Tibial nerve (tissue), 4 donors: ENCODE data around the gene LMBR1. TPM values are rescaled to one million over a fixed set of nuclear protein-coding genes. Genes with fewer than 3 reads are reported as not detected.

Experiments
- DNase-seq, 2 donors: peaks; one replicate each; pipeline ENCODE4 v3.0.0-alpha.2; 2019; ENCODE audit warnings: low spot score in 2 of 2
- H3K27ac ChIP-seq, 4 donors: fragments of 200-600 bp; sonication (generic) in 3 of 4; one replicate each; pipeline ENCODE4 v1.5.1; 2017 to 2019; ENCODE audit warnings: mild to moderate bottlenecking in 1 of 4
- H3K27me3 ChIP-seq, 2 donors: fragments of 200-600 bp; sonication (generic) in 1 of 2; one replicate each; pipeline versions ENCODE4 v1.5.1 to v1.6.0; 2017 to 2019
- H3K36me3 ChIP-seq, 3 donors: fragments of 200-600 bp; sonication (generic); one replicate each; pipeline ENCODE4 v1.5.1; 2018 to 2019
- H3K4me1 ChIP-seq, 4 donors: fragments of 200-600 bp; sonication (generic) in 3 of 4; one replicate each; pipeline ENCODE4 v1.5.1; 2017 to 2019
- H3K4me3 ChIP-seq, 4 donors: fragments of 200-600 bp; sonication (generic) in 3 of 4; one replicate each; pipeline ENCODE4 v1.5.1; 2017 to 2019; ENCODE audit warnings: mild to moderate bottlenecking in 1 of 4, moderate library complexity in 1 of 4
- H3K9me3 ChIP-seq, 4 donors: fragments of 200-600 bp; sonication (generic) in 3 of 4; one replicate each; pipeline ENCODE4 v1.5.1; 2017 to 2019
- CTCF ChIP-seq, 5 experiments: fragments of 200-600 bp in 3 of 5; fragments of 450-650 bp in 2 of 5; sonication (generic) in 3 of 5; IDR thresholded peaks; one replicate each; pipeline ENCODE4 v1.5.1; 2016 to 2019; ENCODE audit warnings: antibody characterized with exemption in 5 of 5, mild to moderate bottlenecking in 3 of 5, moderate library complexity in 2 of 5
- EP300 ChIP-seq, 2 donors: sonication (generic); formaldehyde crosslinking; IDR thresholded peaks; one replicate each; pipeline ENCODE4 v1.6.1; 2017; ENCODE audit warnings: antibody characterized with exemption in 2 of 2, mild to moderate bottlenecking in 1 of 2
- POLR2A ChIP-seq, 2 donors: fragments of 450-650 bp; IDR thresholded peaks; one replicate each; pipeline ENCODE4 v1.6.1; 2017; ENCODE audit warnings: antibody characterized with exemption in 2 of 2, mild to moderate bottlenecking in 2 of 2, moderate library complexity in 2 of 2
- WGBS, 2 donors: methylation state at CpG; one replicate each; pipeline ENCODE4 v1.1.5; 2018; 5-methylcytosine and 5-hydroxymethylcytosine counted together
- total RNA-seq, 4 donors: library from RNA; depleted of rRNA; stranded (reverse); fragments of >200 nt; gene quantifications; one replicate each; pipeline ENCODE4 v1.1.0, GENCODE V29; 2016

LMBR1 gene
- total RNA-seq, 4 donors from 2014 or later: 48.1 to 139 (median 77.3) TPM

GRCh38 chr7:156896388-156897022, 3.5 kb upstream of the LMBR1 start:
- Histone ChIP-seq H3K9me3 (no peaks in the 10 kb centered on the region), H3K36me3 (no peaks in the 10 kb centered on the region), H3K4me1 (peaks cover 0 to 23% (median 7%) of the 10 kb centered on the region in 4 donors), H3K4me3 (no peak overlapping the region), H3K27ac (no peak overlapping the region), H3K27me3 (no peaks in the 10 kb centered on the region)
- TF ChIP-seq POLR2A (IDR thresholded peaks at IDR 0.05): no peak
- no peak for TF ChIP-seq EP300 (IDR thresholded peaks at IDR 0.05)
- TF ChIP-seq CTCF (IDR thresholded peaks at IDR 0.05): no peak
- no peak for DNase-seq
- 80 to 89% methylated on average over 5 of the region's 5 CpGs for WGBS, 2 donors

DNA sequence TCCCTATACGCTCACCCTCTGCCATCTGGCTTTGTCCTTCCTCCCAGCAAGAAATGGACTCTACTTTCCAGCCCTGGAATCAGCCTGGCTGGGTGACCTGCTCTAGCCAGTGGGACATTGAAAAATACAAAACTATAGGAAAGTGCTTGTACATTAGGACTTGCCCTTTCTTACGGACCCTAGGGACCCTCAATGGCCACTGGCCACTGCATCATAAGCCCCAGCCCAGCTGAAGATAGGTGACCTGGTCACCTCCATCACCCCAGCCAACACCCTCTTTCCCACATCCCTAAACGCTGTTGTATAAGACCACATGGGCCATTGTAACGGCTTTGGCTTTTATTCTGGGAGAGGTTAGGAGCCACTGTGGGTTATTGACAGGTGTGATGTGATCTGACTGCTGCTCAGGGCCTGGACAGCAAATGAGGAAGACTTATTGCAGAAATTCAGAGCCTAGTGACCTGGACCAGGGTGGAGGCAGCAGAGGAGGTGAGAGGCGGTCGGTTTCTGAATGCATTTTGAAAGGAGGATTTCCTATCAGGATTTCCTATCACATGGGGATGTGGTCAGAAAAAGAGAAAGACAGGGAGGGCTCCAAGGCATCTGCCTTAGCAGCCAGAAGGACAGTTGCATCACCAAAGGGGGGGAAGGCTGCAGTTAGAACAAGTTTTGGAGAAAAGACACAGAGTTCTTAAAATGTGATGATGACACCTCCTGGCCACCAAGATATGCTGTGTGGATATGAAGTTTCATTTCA, 2.2 kb upstream of the LMBR1 start:
- Histone ChIP-seq H3K4me1 (peaks cover 0 to 26% (median 7%) of the 10 kb centered on the region in 4 donors), H3K9me3 (no peaks in the 10 kb centered on the region), H3K4me3 (no peak overlapping the region), H3K36me3 (no peaks in the 10 kb centered on the region), H3K27ac (no peak overlapping the region), H3K27me3 (no peaks in the 10 kb centered on the region)
- TF ChIP-seq CTCF (IDR thresholded peaks at IDR 0.05) (no peak), EP300 (IDR thresholded peaks at IDR 0.05) (peak in 1 of 2 donors; percentile 64)
- DNase-seq: peak in 1 of 2 donors; percentile 54
- WGBS, 2 donors: 70 to 80% methylated on average over 6 of the region's 6 CpGs

- Histone ChIP-seq H3K27me3 (no peaks in the 10 kb centered on the region), H3K36me3 (no peaks in the 10 kb centered on the region), H3K9me3 (no peaks in the 10 kb centered on the region), H3K4me1 (peaks cover 0 to 26% (median 7%) of the 10 kb centered on the region in 4 donors), H3K27ac (peak overlapping the region; percentile 85 to 97 (median 94)), H3K4me3 (peak overlapping the region; percentile 47 to 91 (median 80))
- WGBS, 2 donors: 3 to 5% methylated on average over 12 to 34 of the region's 57 CpGs
- DNase-seq: no peak
- no peak for TF ChIP-seq EP300 (IDR thresholded peaks at IDR 0.05)
- TF ChIP-seq CTCF (IDR thresholded peaks at IDR 0.05): no peak
- TF ChIP-seq POLR2A (IDR thresholded peaks at IDR 0.05): no peak
These were observed 742 bp downstream of the LMBR1 start for GRCh38 chr7:156892081-156892800.

DNA sequence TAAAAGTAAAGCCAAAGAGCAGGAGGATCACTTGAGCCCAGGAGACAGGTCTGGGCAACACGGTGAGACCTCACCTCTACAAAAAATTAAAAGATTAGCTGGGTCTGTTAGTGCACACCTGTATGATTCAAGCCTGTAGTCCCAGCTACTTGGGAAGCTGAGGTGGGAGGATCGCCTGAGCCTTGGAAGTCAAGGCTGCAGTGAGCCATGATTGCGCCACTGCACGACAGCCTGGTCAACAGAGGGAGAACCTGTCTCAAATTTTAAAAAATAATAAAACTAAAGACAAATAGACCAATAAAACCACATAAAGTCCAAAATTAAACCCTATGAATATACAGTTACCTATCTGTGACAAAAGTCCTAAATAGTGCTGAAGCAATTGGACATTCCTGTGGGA, 3.2 kb downstream of the LMBR1 start:
- WGBS, 2 donors: 91 to 94% methylated on average over 4 of the region's 4 CpGs
- Histone ChIP-seq H3K4me1 (peaks cover 0 to 21% (median 7%) of the 10 kb centered on the region in 4 donors), H3K36me3 (no peaks in the 10 kb centered on the region), H3K9me3 (no peaks in the 10 kb centered on the region), H3K4me3 (no peak overlapping the region), H3K27me3 (no peaks in the 10 kb centered on the region), H3K27ac (no peak overlapping the region)
- TF ChIP-seq EP300 (IDR thresholded peaks at IDR 0.05) (no peak), CTCF (IDR thresholded peaks at IDR 0.05) (no peak), POLR2A (IDR thresholded peaks at IDR 0.05) (no peak)
- DNase-seq: no peak
